ENCODE data around the gene ERCC6L.

Gene ERCC6L

GRCh38 chrX:72265263-72265662 is 26.4 kb upstream of the ERCC6L start:
- H3K36me3 ChIP-seq (replicated peaks; ENCODE audit: insufficient read depth, low read length): peaks cover 6% of the 10 kb centered on the region; the same call in 1 of the 2 replicates
- H3K27ac ChIP-seq (ENCODE audit: low read length): no peak overlapping the region
- no peak overlapping the region for H2AFZ ChIP-seq (ENCODE audit: low read length)
- no peak for DNase-seq
- no peaks in the 10 kb centered on the region for H3K4me1 ChIP-seq (ENCODE audit: low read length)
- no peak overlapping the region for H3K4me2 ChIP-seq (ENCODE audit: low read depth, low read length)
- no peaks in the 10 kb centered on the region for H3K9me2 ChIP-seq (replicated peaks; ENCODE audit: insufficient read depth, low read length)
- no peak overlapping the region for H3K4me3 ChIP-seq (ENCODE audit: low read length)
- peaks cover 25% of the 10 kb centered on the region for H3F3A ChIP-seq (ENCODE audit: insufficient read depth, low read length)
- H3K27me3 ChIP-seq (replicated peaks; ENCODE audit: insufficient read depth, low read length): no peaks in the 10 kb centered on the region
- no peak for TF ChIP-seq EZH2phosphoT487 (IDR thresholded peaks at IDR 0.05; ENCODE audit: low read length)
- TF ChIP-seq EZH2 (optimal IDR thresholded peaks at IDR 0.05; ENCODE audit: low read depth, low read length): no peak
- TF ChIP-seq CTCF (IDR thresholded peaks at IDR 0.05; ENCODE audit: low read length): no peak
- no peaks in the 10 kb centered on the region; the same call in 1 of the 2 replicates for H4K20me1 ChIP-seq (ENCODE audit: insufficient read depth, low read length)
- no peaks in the 10 kb centered on the region for H3K9me3 ChIP-seq (replicated peaks; ENCODE audit: insufficient read depth, low read length)
- H3K9ac ChIP-seq (ENCODE audit: low read length): no peak overlapping the region
- H3K79me2 ChIP-seq (ENCODE audit: low read length): no peaks in the 10 kb centered on the region

GRCh38 chrX:72262077-72262476 is 23.2 kb upstream of the ERCC6L start:
- Histone ChIP-seq H3K4me2 (ENCODE audit: low read depth, low read length) (no peak overlapping the region), H3K9me2 (replicated peaks; ENCODE audit: insufficient read depth, low read length) (no peaks in the 10 kb centered on the region), H4K20me1 (ENCODE audit: insufficient read depth, low read length) (no peaks in the 10 kb centered on the region), H3K4me3 (ENCODE audit: low read length) (no peak overlapping the region), H3K9ac (ENCODE audit: low read length) (no peak overlapping the region), H3K27me3 (replicated peaks; ENCODE audit: insufficient read depth, low read length) (no peaks in the 10 kb centered on the region), H3F3A (ENCODE audit: insufficient read depth, low read length) (peaks cover 5% of the 10 kb centered on the region; the same call in 1 of the 2 replicates), H3K9me3 (replicated peaks; ENCODE audit: insufficient read depth, low read length) (no peaks in the 10 kb centered on the region), H3K4me1 (ENCODE audit: low read length) (no peaks in the 10 kb centered on the region), H2AFZ (ENCODE audit: low read length) (no peak overlapping the region), H3K27ac (ENCODE audit: low read length) (no peak overlapping the region), H3K36me3 (replicated peaks; ENCODE audit: insufficient read depth, low read length) (no peaks in the 10 kb centered on the region), H3K79me2 (ENCODE audit: low read length) (no peaks in the 10 kb centered on the region)
- no peak for DNase-seq
- TF ChIP-seq EZH2phosphoT487 (IDR thresholded peaks at IDR 0.05; ENCODE audit: low read length) (no peak), EZH2 (optimal IDR thresholded peaks at IDR 0.05; ENCODE audit: low read depth, low read length) (no peak), CTCF (IDR thresholded peaks at IDR 0.05; ENCODE audit: low read length) (no peak)

- no peaks in the 10 kb centered on the region for H3K4me1 ChIP-seq (ENCODE audit: low read length)
- H3K27ac ChIP-seq (ENCODE audit: low read length): no peak overlapping the region
- no peaks in the 10 kb centered on the region for H3K27me3 ChIP-seq (replicated peaks; ENCODE audit: insufficient read depth, low read length)
- H3K36me3 ChIP-seq (replicated peaks; ENCODE audit: insufficient read depth, low read length): no peaks in the 10 kb centered on the region
- H4K20me1 ChIP-seq (ENCODE audit: insufficient read depth, low read length): no peaks in the 10 kb centered on the region
- DNase-seq: no peak
- H3F3A ChIP-seq (ENCODE audit: insufficient read depth, low read length): peaks cover 3% of the 10 kb centered on the region; the same call in 1 of the 2 replicates
- no peak overlapping the region for H3K9ac ChIP-seq (ENCODE audit: low read length)
- no peaks in the 10 kb centered on the region for H3K9me2 ChIP-seq (replicated peaks; ENCODE audit: insufficient read depth, low read length)
- no peak overlapping the region for H3K4me2 ChIP-seq (ENCODE audit: low read depth, low read length)
- no peak overlapping the region for H2AFZ ChIP-seq (ENCODE audit: low read length)
- H3K79me2 ChIP-seq (ENCODE audit: low read length): no peaks in the 10 kb centered on the region
- TF ChIP-seq CTCF (IDR thresholded peaks at IDR 0.05; ENCODE audit: low read length) (no peak), EZH2 (optimal IDR thresholded peaks at IDR 0.05; ENCODE audit: low read depth, low read length) (no peak), EZH2phosphoT487 (IDR thresholded peaks at IDR 0.05; ENCODE audit: low read length) (no peak)
- no peak overlapping the region for H3K4me3 ChIP-seq (ENCODE audit: low read length)
- H3K9me3 ChIP-seq (replicated peaks; ENCODE audit: insufficient read depth, low read length): no peaks in the 10 kb centered on the region
These were observed 21.6 kb upstream of the ERCC6L start for GRCh38 chrX:72260448-72260847.
